Hippocampal formation (tissue), 2 donors: ENCODE results near the gene IL1RAPL1.

ENCODE experiments used
- DNase-seq, 2 donors: peaks; one replicate each; lab custom pipeline; 2025; lab: John Stamatoyannopoulos, UW

The IL1RAPL1 gene

GRCh38 chrX:28626515-28626914 lies 39.3 kb downstream of the IL1RAPL1 start:
- no peak for DNase-seq

- DNase-seq, result no peak
Measured at GRCh38 chrX:28628120-28628519, 40.9 kb downstream of the IL1RAPL1 start.

DNA sequence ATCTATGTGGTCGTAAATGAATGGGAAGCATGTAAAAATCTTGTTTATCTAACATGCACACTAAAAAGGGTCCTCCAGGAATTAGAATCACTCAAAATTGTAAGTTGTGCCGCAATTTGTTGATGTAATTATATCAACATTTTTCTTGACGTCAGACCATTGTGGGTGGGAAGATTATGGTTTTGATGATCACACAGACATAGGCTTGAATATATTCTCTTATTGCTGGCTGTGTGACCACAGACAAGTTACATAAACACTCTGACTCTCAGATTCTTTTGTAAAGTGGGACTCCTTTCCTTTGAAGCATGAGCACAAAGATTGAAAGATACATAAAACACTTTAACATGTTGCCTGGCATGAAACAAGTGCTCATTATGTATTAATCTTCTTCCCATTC lies 51.5 kb downstream of the IL1RAPL1 start:
- no peak for DNase-seq

DNA sequence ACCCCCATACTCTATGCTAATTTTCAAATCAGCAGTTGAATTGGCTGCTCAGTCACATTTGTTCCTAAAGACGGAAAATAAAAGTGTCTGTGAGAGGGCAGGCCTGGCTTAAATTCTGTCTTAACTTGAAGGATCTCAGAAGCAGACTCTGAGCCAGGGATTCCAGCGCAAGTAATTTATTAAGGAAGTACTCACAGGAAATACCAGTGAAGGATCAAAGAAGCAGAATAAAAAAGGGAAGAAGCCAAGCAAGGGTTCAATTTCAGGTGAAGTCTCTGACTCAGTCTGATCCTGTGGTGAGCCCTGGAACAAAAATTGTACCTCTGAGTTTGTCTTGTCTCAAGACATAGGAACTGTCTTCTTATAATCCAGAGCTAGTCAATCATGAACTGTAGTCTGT lies 52.2 kb downstream of the IL1RAPL1 start:
- no peak for DNase-seq

GRCh38 chrX:28649541-28649940 lies 62.3 kb downstream of the IL1RAPL1 start:
- DNase-seq, result no peak

DNA sequence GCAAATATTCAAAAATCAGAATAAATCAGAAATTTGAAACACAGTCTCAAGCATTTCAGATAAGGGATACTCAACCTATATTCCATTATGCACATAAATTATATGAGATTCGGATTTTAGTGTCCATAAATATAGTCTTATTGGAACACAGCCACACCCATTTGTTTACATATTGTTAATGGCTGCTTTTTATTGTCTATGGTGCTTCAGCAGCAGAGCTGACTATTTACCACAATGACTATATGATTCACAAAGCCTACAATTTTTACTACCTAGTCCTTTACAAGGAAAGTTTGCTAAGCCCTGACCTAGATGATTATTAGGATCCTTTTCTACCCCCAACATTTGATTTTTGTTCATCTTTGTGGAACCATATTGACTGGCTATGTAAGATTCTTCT lies 63.9 kb downstream of the IL1RAPL1 start:
- no peak for DNase-seq

DNA sequence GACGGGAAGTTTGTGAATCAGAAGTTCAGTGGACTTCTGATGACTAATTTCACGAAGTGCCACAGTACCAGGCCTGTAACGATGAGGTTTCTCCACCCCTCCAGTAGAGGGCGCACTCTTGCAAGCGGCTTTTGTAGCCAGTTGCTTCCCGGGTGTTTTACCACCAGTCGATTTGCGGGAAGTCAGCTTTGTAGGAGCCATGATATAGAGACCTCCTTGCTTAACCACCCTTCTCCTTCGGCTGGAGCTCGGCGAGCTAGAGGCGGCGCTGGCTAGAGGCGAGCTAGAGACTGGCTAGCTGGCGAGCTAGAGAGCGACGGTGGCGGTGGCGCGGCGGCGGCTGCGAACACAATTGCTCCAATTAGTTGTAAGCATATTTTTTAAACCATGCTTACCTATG lies 72.0 kb downstream of the IL1RAPL1 start:
- no peak for DNase-seq

DNA sequence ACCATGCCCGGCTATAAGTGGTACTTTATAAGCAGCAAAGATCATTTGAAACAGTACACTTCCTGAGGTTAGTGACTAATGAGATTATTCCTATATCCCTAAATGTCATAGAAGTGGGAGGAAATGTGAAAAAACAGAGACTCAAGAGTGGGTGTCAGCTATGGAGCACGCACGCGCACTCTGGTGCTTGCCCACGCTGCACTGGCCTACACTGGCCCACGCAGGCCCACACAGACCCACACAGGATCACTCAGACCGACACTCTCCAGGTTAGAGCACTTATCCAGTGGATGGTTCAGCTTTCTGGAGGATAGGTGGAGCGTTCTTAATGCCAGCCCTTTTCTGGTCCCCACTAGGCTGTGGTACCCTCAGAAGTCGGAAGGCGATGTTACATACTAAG lies 78.5 kb downstream of the IL1RAPL1 start:
- DNase-seq, result no peak

DNA sequence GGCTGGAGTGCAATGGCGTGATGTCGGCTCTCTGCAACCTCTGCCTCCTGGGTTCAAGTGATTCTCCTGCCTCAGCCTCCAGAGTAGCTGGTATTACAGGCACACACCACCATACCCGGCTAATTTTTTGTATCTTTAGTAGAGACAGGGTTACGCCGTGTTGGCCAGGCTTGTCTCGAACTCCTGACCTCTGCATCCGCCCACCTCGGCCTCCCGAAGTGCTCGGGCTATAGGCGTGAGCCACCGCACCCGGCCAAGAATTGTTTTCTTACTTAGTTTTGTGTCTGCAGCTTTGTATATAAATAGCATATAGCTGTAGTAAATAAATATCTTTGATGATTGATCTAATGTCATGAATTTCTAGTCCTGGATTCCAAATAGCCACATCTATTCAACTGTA lies 81.1 kb downstream of the IL1RAPL1 start:
- no peak for DNase-seq

DNA sequence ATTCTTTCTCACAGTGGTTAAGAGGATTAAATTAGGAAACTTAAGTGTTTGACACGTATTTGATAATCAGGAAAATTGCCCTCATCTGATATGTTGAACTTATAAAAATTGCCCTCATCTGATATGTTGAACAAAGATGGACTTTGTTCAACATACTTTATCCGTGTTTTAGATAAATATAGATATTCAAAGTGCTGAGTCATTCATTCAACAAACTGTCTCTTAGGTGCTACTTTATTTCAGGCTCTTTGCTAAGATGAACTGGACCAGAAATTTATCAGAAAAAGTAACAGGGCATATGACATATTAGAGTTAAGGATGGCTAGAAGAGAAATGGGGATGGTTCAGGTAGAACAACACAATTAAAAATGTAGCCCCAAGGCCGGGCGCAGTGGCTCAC lies 81.7 kb downstream of the IL1RAPL1 start:
- no peak for DNase-seq

DNA sequence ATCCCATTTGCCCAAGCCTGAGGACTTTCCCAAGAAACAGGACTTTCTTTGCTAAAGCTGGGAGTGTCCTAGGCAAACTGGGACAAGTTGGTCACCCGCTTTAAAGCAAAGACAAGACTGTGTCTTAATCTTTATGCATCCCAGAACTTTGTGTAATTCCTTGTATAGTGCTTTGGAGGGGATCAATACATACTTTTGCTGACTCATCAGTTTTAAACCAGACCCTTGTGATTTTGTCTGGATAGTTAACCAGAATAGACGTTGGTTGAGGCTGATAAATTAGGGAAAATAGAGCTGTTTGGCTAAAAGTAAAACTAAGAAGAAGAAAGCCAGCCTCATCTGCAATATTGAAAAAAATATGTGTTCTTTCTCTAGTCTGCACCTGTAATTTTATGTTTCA lies 82.8 kb downstream of the IL1RAPL1 start:
- no peak for DNase-seq

DNA sequence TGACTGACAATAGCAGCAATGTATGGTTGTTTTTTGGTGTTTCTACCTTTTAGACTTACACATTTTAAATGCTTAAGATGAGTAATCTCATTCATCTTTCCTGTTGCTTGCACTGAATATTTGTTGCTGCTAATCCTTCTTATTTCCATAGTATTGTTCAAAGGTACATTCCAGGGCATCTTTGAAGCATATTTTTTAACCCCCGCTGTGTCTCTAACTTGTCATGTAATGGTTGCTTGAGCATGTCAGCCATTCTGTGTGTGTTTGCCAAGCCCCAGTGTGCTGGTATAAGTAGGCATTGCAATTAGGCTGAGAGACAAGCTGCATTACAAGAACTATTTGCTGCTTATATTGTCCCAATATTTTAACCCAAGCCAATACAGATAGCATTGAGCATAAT lies 87.9 kb downstream of the IL1RAPL1 start:
- DNase-seq, result no peak

DNA sequence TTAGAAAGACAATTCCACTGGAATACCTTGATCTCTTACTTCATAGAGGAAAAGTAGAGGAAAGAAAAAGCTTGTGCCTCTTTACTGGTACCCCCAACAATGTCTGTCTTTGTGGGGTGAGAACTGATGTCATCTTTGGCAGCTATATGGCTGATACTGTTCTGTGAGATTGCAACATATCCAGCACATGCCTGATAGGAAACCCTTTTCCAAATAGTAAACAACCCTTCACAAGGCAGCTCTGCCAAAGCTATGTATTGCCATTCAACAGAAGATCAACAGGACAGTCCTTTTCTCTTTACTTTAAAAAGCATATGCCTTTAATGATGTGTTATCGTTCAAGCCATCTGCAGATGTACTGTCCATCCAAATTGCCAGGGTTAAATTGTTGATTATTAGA lies 105.9 kb downstream of the IL1RAPL1 start:
- peak in 1 of 2 donors; percentile 37 for DNase-seq

- no peak for DNase-seq
Measured at GRCh38 chrX:28697732-28698131, 110.5 kb downstream of the IL1RAPL1 start.

DNA sequence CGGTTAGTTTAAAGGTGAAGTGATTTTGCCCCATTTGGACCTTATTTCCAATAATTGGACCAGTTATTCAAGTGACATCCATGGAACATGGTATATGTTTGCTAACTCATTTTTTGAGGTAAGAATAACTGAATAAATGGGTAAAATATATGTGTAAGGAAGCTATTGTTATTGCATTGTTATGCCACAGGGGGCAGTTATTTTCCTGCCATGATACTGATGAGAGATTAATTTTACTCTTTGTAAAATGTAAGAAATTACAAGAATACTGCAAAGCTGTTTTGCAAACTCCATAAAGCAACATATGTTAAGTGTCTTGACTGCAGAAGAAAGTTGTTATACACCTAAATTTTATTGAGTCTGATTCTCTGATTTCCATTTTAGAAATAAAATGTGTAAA lies 114.0 kb downstream of the IL1RAPL1 start:
- DNase-seq, result no peak

- DNase-seq, result no peak
Measured at GRCh38 chrX:28706964-28707363, 119.7 kb downstream of the IL1RAPL1 start.

- DNase-seq, result no peak
Measured at GRCh38 chrX:28709421-28709820, 122.2 kb downstream of the IL1RAPL1 start.

- DNase-seq, result no peak
Measured at GRCh38 chrX:28717864-28718263, 130.6 kb downstream of the IL1RAPL1 start.

DNA sequence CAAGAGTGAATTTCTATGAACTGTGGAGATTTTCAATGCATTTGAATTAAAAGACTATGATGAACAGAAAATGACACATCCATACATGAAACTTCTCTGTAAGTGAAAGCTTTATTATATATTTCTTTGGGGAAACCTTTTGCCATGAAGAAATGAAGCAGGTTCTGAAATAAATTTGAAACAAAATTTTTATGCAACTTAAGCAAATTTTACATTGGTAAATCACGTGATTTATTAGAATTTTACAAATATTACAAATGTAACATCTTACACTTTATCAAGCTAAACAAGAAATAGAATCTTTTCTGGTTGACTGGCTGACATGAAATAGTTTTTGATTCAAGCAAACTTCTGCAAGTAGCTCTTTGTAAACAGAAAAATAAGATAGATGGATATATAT lies 131.2 kb downstream of the IL1RAPL1 start:
- no peak for DNase-seq

DNA sequence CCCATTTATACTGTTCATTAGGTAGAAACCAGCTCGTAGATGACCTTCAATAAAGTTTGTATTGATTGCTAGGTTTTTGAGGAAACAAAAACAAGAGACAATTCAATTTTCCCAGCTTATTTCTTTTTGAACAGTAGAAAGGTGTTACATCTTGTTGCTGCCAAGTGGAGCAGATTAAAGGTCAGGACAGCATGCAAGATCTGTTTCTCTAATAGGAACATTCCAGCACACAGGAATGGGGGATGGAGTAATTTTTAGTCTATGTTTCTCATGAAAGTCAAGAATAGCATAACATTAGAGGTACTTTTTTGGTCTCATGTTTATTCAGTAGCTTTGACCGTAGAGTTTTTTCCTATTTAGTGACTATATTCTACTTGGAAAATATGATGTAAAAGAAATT lies 132.4 kb downstream of the IL1RAPL1 start:
- DNase-seq, result no peak

DNA sequence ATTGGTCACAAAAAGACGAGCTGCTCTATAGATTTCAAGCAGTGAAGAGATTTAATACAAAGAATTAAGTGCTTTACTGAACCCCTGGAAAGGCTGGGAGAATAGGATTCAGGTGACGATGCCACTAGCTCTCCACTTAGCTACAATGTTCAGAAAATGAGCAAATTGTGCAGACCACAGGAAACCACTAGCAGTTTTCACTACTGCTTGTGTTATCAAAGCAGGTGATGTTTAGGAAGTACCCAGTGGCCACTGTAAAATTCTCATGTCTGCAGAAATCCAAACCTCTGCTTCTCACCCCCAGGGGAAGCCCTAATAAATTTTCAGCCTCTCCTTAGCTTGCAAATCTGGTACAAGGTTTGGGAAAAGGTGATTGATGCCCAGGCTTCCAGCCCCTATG lies 165.1 kb downstream of the IL1RAPL1 start:
- DNase-seq, result no peak

DNA sequence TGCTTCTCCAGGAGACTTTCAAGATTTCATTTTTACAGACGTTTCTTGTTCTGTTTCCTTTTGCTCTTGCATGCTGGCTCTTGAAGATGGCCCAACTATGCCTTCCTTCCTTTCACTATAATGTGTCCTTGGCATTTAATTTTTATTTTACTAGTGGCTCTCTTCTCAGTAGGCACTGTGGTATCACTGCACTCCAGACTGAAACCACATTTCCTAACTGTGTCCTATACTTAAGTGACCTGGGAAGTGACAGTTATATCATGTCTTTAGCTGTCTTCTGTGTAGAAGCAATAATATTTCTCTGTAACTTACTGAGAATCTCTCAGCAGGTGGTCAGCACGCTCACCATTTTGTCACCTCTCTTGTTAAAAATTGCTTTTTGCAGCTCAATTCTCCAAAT lies 168.9 kb downstream of the IL1RAPL1 start:
- DNase-seq, result no peak

DNA sequence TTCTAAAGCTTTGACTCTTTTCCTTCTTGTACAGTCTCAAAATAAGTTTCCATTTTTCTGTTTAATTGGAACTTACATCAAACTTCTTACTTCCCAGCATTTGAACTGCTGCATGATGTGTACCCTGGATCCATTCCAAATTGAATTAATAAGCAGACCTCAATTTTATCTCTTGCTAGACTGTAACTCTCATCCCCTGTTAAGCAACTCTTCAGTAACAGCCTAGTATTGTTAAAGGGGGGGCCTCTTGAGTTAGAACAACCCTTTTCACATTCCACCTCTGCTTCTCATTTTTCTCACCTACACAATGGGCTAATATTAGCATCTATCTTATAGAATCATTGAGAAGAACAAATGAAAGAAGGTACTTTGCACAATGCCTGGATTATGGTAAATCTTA lies 169.4 kb downstream of the IL1RAPL1 start:
- DNase-seq, result no peak

DNA sequence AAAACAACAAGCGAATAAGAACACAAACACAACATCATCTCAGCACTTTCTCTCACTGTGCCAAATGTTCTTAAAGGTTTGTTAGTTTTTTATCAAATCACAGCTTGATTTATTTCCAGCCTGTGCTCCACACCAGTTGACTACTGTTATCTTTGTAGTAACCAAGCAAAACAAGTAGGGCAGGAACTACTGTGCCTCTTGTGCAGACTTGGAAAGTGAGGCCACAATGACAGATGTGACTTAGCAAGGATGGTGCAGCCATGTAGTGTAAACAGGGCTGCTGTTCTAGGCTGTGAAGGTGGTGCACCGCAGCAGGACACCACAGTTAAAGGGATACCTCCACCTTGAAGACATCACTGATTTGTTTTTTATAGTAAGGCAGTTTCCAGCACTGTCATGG lies 170.0 kb downstream of the IL1RAPL1 start:
- DNase-seq, result no peak

DNA sequence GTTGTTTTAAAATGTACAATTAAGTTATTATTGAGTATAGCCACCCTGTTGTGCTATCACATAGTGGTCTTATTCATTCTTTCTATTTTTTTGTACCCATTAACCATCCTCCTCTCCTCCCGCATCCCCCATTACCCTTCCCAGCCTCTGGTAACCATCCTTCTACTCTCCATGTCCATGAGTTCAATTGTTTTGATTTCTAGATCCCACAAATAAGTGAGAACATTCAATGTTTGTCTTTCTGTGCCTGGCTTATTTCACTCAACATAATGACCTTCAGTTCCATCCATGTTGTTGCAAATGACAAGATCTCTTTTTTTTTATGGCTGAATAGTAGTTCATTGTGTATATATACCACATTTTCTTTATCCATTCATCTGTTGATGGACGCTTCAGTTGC lies 179.3 kb downstream of the IL1RAPL1 start:
- peak in 1 of 2 donors; percentile 46 for DNase-seq
